Measurements from ENCODE around the gene TMEM218.
"Not testable (repeated sequence)": the region's sequence is repeated elsewhere in the genome, so short reads cannot be mapped to it uniquely, and the experiment has no call there.

The TMEM218 gene

DNA sequence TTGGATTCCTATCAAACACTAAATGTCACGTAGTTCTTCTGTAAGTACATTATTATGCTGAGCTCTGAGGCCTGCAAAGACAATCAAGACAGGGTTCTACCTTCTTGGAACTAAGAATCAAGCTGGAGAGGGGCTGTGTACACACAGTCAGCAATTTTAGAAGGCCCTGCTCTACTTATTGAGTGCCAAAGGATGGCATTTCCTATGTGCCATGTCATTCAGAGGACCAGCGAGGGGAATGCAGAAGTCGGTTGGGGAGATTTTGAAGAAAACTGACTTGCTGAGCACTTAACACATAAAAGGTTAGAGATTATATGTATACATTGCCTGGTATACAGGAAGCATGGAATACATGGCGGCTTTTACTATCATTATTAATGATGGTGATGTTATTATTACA, 43.1 kb downstream of the TMEM218 start:
- DNase-seq (ENCODE audit: low spot score in 2 of 2) = no peak
- Mint-ChIP-seq H3K9me3 (no peaks in the 10 kb centered on the region), H3K4me1 (peaks cover 7% of the 10 kb centered on the region), H3K27me3 (peaks cover 17% of the 10 kb centered on the region), H3K27ac (ENCODE audit: low read depth) (no peak overlapping the region), H3K36me3 (ENCODE audit: insufficient read depth) (no peaks in the 10 kb centered on the region), H3K4me3 (no peak overlapping the region)
- no peak for ATAC-seq (replicated peaks; ENCODE audit: extremely low read depth, poor library complexity, severe bottlenecking)

DNA sequence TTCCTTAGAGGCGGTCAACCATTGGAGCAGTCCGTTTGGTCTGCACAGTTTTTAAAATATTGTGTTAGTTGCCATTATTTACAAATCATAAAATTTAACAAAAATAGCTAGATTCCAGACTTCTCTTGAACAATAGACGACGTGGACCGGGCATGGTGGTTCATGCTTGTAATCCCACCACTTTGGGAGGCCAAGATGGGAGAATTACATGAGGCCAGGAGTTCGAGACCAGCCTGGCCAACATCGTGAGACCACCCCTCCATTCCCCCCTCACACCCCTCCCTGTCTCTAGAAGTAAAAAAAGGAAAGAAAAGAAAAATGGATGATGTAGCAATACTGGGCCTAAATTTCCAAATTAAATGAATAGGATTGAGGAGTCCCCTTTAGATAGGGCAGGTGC, 47.4 kb downstream of the TMEM218 start:
- H3K4me1 Mint-ChIP-seq = peaks cover 7% of the 10 kb centered on the region
- H3K36me3 Mint-ChIP-seq (ENCODE audit: insufficient read depth) = no peaks in the 10 kb centered on the region
- H3K4me3 Mint-ChIP-seq = peak overlapping the region; percentile 88
- H3K27me3 Mint-ChIP-seq = peaks cover 17% of the 10 kb centered on the region
- no peak overlapping the region for H3K27ac Mint-ChIP-seq (ENCODE audit: low read depth)
- no peak for ATAC-seq (replicated peaks; ENCODE audit: extremely low read depth, poor library complexity, severe bottlenecking)
- DNase-seq (ENCODE audit: low spot score in 2 of 2) = no peak
- no peaks in the 10 kb centered on the region for H3K9me3 Mint-ChIP-seq

DNA sequence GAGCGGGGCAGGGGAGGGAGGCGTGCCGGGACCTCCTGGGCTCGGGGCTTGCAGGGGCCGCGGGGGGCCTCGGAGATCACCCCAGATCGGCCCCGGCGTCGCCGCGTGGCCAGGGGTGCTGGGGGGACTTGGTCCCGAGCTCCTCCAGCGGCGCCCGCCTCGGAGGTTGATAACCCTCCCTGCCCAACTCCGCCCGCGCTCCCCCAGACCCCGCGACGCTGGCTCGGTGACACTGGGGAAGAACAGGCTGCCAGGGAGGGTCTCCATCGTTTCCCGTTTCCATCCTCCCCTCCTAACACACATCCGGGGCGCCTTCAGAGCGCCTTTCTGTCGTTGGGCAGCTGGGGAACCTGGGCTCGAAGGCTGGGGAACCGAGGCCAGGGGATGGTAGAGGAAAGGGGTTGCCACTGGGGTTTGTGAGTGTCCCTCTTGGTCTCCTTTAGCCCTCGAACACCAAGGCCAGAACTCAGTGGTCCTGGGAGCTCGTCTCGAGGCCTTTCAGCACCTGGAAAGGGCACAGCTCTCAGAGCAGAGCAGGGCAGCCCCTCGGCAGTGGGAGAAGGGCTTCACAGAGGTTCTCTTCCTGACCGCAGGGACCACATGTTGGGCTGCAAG, 47.9 kb downstream of the TMEM218 start:
- Mint-ChIP-seq H3K27me3 (peaks cover 16% of the 10 kb centered on the region), H3K36me3 (ENCODE audit: insufficient read depth) (no peaks in the 10 kb centered on the region), H3K4me1 (peaks cover 7% of the 10 kb centered on the region), H3K4me3 (peak overlapping the region; percentile 88), H3K9me3 (no peaks in the 10 kb centered on the region), H3K27ac (ENCODE audit: low read depth) (no peak overlapping the region)
- no peak for DNase-seq (ENCODE audit: low spot score in 2 of 2)
- ATAC-seq (replicated peaks; ENCODE audit: extremely low read depth, poor library complexity, severe bottlenecking) = peak; percentile 18

DNA sequence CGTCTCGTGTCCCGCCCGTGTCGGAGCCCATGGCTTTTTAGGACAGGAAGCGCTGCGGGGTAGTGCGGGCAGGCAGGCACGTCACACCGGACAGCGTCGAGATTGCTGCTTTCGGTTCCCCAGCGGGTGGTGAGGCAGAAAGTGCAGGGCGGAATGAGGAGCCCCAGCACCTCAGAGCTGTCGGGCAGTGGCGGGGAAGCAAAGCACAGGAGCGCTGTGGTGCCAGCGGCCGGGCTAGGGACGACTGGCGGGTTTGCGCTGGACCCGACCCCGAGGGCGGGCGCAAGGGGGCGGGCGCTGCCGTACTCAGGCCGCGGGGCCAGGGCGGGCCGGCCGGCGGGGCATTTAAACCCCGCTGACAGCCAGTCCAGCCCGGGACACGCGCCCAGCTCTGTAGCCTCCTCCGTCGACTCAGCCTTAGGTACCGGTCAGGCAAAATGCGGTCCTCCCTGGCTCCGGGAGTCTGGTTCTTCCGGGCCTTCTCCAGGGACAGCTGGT, 48.4 kb downstream of the TMEM218 start, which contains the start of gene SLC37A2:
TSS of gene SLC37A2 (plus strand) at position 375 of the 498 bp plus-strand sequence. CDS start at position 438, 63 bp downstream.
- peaks cover 11% of the 10 kb centered on the region for H3K27me3 Mint-ChIP-seq
- no peaks in the 10 kb centered on the region for H3K9me3 Mint-ChIP-seq
- DNase-seq (ENCODE audit: low spot score in 2 of 2) (no peak), ATAC-seq (replicated peaks; ENCODE audit: extremely low read depth, poor library complexity, severe bottlenecking) (peak; percentile 86)
- H3K4me3 Mint-ChIP-seq = peak within 1 kb of the TSS; percentile 88
- H3K27ac Mint-ChIP-seq (ENCODE audit: low read depth) = peak within 1 kb of the TSS; percentile 84
- no peaks in the 10 kb centered on the region for H3K36me3 Mint-ChIP-seq (ENCODE audit: insufficient read depth)
- peaks cover 7% of the 10 kb centered on the region for H3K4me1 Mint-ChIP-seq

DNA sequence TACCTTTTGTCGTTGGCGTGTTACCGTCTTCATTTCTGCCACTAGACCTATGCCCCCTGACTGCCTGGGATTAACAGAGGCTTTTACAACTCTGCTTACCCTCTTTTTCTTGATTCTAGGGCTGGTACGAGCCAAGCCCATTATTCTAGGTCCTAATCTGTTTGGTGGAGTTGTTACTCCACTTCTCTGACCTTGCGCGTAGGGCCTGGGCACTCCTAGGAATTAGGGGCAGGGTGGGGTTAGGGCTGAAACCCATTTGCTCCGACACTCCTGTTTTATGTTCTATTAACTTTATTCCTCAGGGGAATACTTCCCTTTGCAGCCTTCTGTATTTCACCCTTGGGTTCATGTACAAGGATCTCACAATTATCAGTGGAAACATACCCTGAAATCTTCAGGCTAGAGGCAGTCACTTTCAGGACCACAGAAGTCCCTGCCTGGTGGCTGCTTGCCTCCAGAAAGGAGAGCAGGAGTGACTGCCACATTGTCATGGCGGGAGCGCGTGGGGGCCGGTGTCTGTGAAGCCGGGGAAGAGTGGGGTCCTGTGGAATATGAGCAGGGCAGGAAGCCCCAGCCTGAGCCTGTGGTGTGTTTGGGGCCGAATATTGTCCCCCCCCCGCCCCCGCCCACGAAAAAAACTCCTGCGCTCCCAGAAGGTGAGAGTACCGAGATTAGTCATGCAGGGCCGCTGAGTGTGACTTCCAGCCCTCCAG, 49.1 kb downstream of the TMEM218 start:
- Mint-ChIP-seq H3K9me3 (no peaks in the 10 kb centered on the region), H3K4me1 (peaks cover 7% of the 10 kb centered on the region), H3K36me3 (ENCODE audit: insufficient read depth) (no peaks in the 10 kb centered on the region), H3K27me3 (peaks cover 8% of the 10 kb centered on the region), H3K27ac (ENCODE audit: low read depth) (peak overlapping the region; percentile 84), H3K4me3 (peak overlapping the region; percentile 88)
- DNase-seq (ENCODE audit: low spot score in 2 of 2) (no peak), ATAC-seq (replicated peaks; ENCODE audit: extremely low read depth, poor library complexity, severe bottlenecking) (peak; percentile 31)

DNA sequence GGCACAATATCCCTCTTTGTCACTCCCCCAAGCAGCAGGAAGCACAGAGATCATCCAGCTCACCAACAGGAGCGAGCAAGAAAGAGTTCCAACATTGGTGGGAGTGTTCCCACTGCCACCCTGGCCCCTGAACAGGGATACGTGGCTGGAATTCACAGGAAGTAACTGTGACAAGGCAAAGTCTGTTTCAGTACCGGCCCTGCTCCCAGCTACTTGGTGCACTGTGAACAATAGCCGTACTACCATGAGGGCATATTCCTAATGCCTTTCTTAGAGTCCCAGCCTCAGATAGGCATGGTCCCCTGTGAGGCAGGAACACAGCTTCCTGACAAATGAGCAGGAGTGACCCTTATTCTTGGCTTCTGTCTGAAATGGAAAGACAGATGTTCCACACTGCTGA, 50.1 kb downstream of the TMEM218 start:
- Mint-ChIP-seq H3K4me3 (no peak overlapping the region), H3K27me3 (peaks cover 7% of the 10 kb centered on the region), H3K4me1 (peaks cover 7% of the 10 kb centered on the region), H3K27ac (ENCODE audit: low read depth) (no peak overlapping the region), H3K9me3 (no peaks in the 10 kb centered on the region), H3K36me3 (ENCODE audit: insufficient read depth) (no peaks in the 10 kb centered on the region)
- ATAC-seq (replicated peaks; ENCODE audit: extremely low read depth, poor library complexity, severe bottlenecking) = no peak
- no peak for DNase-seq (ENCODE audit: low spot score in 2 of 2)

DNA sequence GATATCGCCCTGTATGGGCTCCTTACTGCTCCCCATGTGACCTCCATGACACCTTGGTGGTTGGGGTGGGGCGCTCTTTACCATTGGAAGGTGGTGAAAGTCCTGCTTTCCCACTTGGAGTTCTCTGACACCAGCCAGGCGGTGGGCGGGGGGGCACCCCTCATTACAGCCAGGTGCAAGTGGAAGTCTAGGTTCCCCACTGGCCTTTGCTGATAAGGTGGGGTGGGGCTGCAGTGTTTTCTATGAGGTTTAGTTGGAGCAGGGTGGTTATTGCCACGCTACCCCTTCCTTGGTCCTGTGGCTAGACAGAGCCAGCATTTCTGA, 53.8 kb downstream of the TMEM218 start:
- ATAC-seq (replicated peaks; ENCODE audit: extremely low read depth, poor library complexity, severe bottlenecking) (no peak), DNase-seq (ENCODE audit: low spot score in 2 of 2) (no peak)
- Mint-ChIP-seq H3K36me3 (ENCODE audit: insufficient read depth) (peaks cover 2% of the 10 kb centered on the region), H3K27ac (ENCODE audit: low read depth) (no peak overlapping the region), H3K9me3 (no peaks in the 10 kb centered on the region), H3K4me3 (no peak overlapping the region), H3K27me3 (no peaks in the 10 kb centered on the region), H3K4me1 (peaks cover 5% of the 10 kb centered on the region)

DNA sequence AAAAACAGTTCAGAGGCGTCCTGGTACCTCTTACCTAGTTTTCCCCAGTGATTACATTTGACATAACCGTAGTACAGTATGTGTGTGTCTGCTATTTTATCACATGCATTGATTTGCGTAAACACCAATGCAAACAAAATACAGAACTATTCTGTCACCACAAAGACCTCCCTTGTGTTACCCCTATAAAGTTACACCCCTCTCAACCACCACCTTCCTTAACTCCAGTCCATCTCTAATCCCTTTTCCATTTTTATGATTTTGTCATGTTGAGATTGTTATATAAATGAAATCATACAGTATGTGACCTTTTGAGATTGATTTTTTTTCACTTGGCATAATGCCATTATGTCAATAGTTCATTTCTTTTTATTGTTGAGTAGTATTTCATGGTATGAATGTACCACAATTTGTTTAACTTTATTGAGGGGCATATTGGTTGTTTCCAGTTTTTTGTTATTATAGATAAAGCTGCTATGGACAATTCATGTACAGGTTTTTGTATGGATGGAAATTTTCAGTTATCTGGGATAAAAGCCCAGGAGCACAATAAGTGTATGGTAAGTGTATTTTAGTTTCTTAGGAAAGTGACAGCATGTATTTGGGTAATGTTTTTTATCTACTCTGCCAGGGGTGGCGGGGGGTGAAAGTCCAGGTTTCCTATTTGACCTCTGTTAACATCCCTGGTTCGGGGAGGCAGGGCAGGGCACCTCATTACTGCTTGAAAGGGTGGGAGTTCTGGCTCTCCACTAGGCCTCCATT, 54.3 kb downstream of the TMEM218 start:
- Mint-ChIP-seq H3K4me3 (no peak overlapping the region), H3K27me3 (no peaks in the 10 kb centered on the region), H3K27ac (ENCODE audit: low read depth) (no peak overlapping the region), H3K36me3 (ENCODE audit: insufficient read depth) (peaks cover 2% of the 10 kb centered on the region), H3K4me1 (no peaks in the 10 kb centered on the region), H3K9me3 (no peaks in the 10 kb centered on the region)
- ATAC-seq (replicated peaks; ENCODE audit: extremely low read depth, poor library complexity, severe bottlenecking) (no peak), DNase-seq (ENCODE audit: low spot score in 2 of 2) (no peak)

DNA sequence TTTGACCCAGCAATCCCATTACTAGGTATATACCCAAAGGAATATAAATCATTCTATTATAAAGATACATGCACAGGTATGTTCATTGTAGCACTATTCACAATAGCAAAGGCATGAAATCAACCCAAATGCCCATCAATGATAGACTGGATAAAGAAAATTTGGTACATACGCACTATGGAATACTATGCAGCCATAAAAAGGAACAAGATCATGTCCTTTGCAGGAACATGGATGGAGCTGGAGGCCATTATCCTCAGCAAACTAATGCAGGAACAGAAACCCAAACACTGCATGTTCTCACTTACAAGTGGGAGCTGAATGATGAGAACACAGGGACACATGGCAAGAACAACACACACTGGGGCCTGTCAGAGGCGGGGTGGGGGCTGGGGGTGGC, 55.3 kb downstream of the TMEM218 start:
- not testable (repeated sequence) for ATAC-seq (replicated peaks; ENCODE audit: extremely low read depth, poor library complexity, severe bottlenecking); H3K27ac Mint-ChIP-seq (ENCODE audit: low read depth); H3K36me3 Mint-ChIP-seq (ENCODE audit: insufficient read depth); H3K4me3 Mint-ChIP-seq; DNase-seq (ENCODE audit: low spot score in 2 of 2); H3K9me3 Mint-ChIP-seq; H3K4me1 Mint-ChIP-seq; H3K27me3 Mint-ChIP-seq

DNA sequence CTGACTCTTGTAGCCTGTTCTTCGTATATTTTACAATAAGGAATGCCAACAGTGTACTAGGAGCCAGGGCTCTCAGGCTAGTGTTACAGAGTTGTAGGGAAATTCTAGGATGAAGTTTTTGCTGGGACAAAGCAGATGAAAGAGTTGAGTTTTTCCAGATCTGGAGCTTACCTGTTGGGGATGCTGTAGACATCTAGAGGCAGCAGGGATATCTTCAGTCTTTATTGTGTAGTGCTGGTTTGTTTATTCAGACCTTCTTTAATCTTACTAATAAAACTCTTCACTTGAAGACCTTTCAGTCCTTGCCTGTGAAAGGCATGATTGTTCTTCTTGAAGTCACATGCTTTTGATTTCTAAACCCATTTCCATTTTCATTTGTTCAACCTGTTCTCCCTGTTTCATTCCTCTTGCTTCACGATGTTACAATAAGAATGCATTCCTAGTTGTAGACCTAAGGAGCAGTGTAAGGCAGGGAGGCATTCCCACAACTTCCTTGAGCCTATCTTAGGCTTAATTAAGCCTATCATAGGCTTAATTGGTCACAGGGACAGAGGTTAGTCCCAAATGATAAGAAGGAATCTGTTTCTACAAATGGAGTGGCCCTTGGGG, 56.2 kb downstream of the TMEM218 start:
- Mint-ChIP-seq H3K4me1 (no peaks in the 10 kb centered on the region), H3K36me3 (ENCODE audit: insufficient read depth) (peaks cover 2% of the 10 kb centered on the region), H3K4me3 (no peak overlapping the region), H3K9me3 (no peaks in the 10 kb centered on the region), H3K27ac (ENCODE audit: low read depth) (no peak overlapping the region), H3K27me3 (no peaks in the 10 kb centered on the region)
- DNase-seq (ENCODE audit: low spot score in 2 of 2) (no peak), ATAC-seq (replicated peaks; ENCODE audit: extremely low read depth, poor library complexity, severe bottlenecking) (no peak)

DNA sequence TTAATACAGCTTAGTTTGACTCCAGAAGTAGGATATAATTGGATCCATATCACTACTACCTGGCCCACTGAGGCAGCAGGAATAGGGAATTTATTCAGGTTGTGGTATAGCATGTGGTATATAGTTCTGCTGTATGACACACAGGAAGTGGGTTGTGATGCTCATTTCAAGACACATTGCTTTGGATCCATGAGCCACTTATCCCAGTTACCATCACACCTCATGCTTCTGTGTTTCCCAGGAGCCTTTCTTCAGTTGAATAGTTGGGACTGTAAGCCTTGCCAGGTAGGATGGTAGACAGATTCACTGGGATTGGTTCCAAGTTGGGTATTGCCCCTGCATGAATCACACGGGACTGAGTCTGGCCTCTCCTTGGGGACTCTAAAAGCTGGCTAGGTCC, 58.3 kb downstream of the TMEM218 start:
- H3K27ac Mint-ChIP-seq (ENCODE audit: low read depth) = no peak overlapping the region
- ATAC-seq (replicated peaks; ENCODE audit: extremely low read depth, poor library complexity, severe bottlenecking) = no peak
- no peak for DNase-seq (ENCODE audit: low spot score in 2 of 2)
- no peaks in the 10 kb centered on the region for H3K4me1 Mint-ChIP-seq
- no peaks in the 10 kb centered on the region for H3K27me3 Mint-ChIP-seq
- peaks cover 2% of the 10 kb centered on the region for H3K36me3 Mint-ChIP-seq (ENCODE audit: insufficient read depth)
- H3K9me3 Mint-ChIP-seq = no peaks in the 10 kb centered on the region
- no peak overlapping the region for H3K4me3 Mint-ChIP-seq

DNA sequence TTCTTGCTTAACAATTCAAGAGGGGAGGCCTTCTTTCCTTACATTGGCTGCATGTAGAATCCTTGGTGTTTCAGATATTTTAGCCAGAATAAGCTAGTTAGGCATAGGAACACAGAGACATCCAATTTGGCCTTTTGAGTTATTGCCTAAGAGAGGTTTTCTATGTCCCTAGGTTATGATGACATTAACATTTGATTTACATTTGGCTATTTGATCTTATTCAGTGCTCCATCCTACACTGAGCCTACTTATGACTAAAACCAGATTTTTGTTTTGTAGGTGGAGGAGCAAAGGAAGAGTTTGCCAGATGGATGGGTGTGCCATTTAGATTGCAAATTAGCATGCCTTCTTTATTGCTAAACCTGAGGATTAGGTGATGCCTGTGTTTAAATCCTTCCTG, 59.4 kb downstream of the TMEM218 start:
- DNase-seq (ENCODE audit: low spot score in 2 of 2) (no peak), ATAC-seq (replicated peaks; ENCODE audit: extremely low read depth, poor library complexity, severe bottlenecking) (no peak)
- no peak overlapping the region for H3K4me3 Mint-ChIP-seq

More for the DNA sequence above, 59.4 kb downstream of the TMEM218 start:
- no peaks in the 10 kb centered on the region for H3K4me1 Mint-ChIP-seq
- peaks cover 2% of the 10 kb centered on the region for H3K36me3 Mint-ChIP-seq (ENCODE audit: insufficient read depth)
- no peak overlapping the region for H3K27ac Mint-ChIP-seq (ENCODE audit: low read depth)
- no peaks in the 10 kb centered on the region for H3K9me3 Mint-ChIP-seq
- H3K27me3 Mint-ChIP-seq = no peaks in the 10 kb centered on the region

Measured in central memory CD8-positive, alpha-beta T cell (primary cell).